ENCODE results near the gene ARHGEF12.

Gene ARHGEF12

GRCh38 chr11:120484722-120485121 lies 148.5 kb downstream of the ARHGEF12 start:
- Histone ChIP-seq H3K4me2 (no peak overlapping the region), H3K27me3 (ENCODE audit: insufficient read depth, low read depth) (no peaks in the 10 kb centered on the region), H3K36me3 (ENCODE audit: insufficient read depth) (no peaks in the 10 kb centered on the region)

DNA sequence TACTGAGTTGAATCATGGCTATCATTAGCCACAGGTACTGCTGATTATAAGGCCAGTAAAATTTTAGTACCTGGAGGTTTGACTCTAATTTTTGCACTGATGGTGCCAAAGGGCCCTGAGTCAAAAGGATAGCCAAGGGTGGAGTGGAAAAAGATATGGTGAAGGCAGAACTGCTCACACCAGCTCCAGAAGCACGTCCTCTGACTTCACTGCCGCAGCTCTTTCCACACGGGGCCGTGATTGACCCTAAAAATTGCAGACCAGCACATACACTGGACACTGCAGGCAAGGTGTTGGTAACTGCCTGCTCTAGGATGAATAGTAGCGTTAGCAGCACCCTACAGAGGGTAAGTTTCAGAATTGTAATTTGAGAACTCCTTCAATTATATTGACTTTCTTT lies 149.9 kb downstream of the ARHGEF12 start:
- Histone ChIP-seq H3K4me2 (no peak overlapping the region), H3K27me3 (ENCODE audit: insufficient read depth, low read depth) (no peaks in the 10 kb centered on the region)
- TF ChIP-seq CTCF (conservative IDR thresholded peaks at IDR 0.05; ENCODE audit: low read depth, low read length), result no peak

More at GRCh38 chr11:120484722-120485121, 148.5 kb downstream of the ARHGEF12 start:
- Histone ChIP-seq H3K4me3 (IDR thresholded peaks at IDR 0.05; ENCODE audit: insufficient read depth, low read depth, low read length) (no peak overlapping the region), H4K20me1 (ENCODE audit: insufficient read depth) (no peaks in the 10 kb centered on the region), H3K9ac (no peak overlapping the region), H3K79me2 (ENCODE audit: insufficient read depth, low read depth) (no peaks in the 10 kb centered on the region), H3K27ac (no peak overlapping the region), H2AFZ (ENCODE audit: low read depth) (no peak overlapping the region), H3K4me1 (ENCODE audit: low read depth, poor library complexity, severe bottlenecking) (no peaks in the 10 kb centered on the region)
- no peak for TF ChIP-seq CTCF (conservative IDR thresholded peaks at IDR 0.05; ENCODE audit: low read depth, low read length)

DNA sequence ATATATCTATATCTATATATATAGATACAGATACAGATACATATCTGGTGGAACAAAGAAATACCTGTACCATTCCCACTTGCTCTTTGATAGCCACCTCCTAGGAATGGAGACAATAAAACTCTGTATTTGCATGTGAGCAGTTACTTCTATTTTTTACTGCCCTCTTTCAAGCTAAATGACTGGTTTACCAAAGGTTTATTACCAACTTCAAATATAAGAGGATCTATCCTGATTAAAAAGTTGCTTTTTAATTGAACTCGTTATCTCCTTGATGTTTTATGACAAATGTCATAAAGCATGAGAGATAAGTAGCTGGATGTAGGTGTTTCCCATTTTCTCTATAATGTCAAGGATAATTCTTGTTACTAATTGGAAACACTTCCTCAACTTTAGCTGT lies 153.6 kb downstream of the ARHGEF12 start:
- peaks cover 10% of the 10 kb centered on the region for H3K4me1 ChIP-seq (ENCODE audit: low read depth, poor library complexity, severe bottlenecking)
- H3K9ac ChIP-seq, result no peak overlapping the region
- H2AFZ ChIP-seq (ENCODE audit: low read depth), result no peak overlapping the region
- no peaks in the 10 kb centered on the region for H4K20me1 ChIP-seq (ENCODE audit: insufficient read depth)
- H3K27me3 ChIP-seq (ENCODE audit: insufficient read depth, low read depth), result no peaks in the 10 kb centered on the region
- no peak overlapping the region for H3K27ac ChIP-seq
- no peaks in the 10 kb centered on the region for H3K36me3 ChIP-seq (ENCODE audit: insufficient read depth)
- H3K4me2 ChIP-seq, result no peak overlapping the region
- no peak overlapping the region for H3K4me3 ChIP-seq (IDR thresholded peaks at IDR 0.05; ENCODE audit: insufficient read depth, low read depth, low read length)
- no peaks in the 10 kb centered on the region for H3K79me2 ChIP-seq (ENCODE audit: insufficient read depth, low read depth)
- TF ChIP-seq CTCF (conservative IDR thresholded peaks at IDR 0.05; ENCODE audit: low read depth, low read length), result no peak

More for the DNA sequence above, 149.9 kb downstream of the ARHGEF12 start:
- Histone ChIP-seq H3K4me1 (ENCODE audit: low read depth, poor library complexity, severe bottlenecking) (no peaks in the 10 kb centered on the region), H2AFZ (ENCODE audit: low read depth) (no peak overlapping the region), H3K36me3 (ENCODE audit: insufficient read depth) (no peaks in the 10 kb centered on the region), H3K4me3 (IDR thresholded peaks at IDR 0.05; ENCODE audit: insufficient read depth, low read depth, low read length) (no peak overlapping the region), H4K20me1 (ENCODE audit: insufficient read depth) (no peaks in the 10 kb centered on the region), H3K27ac (no peak overlapping the region), H3K9ac (no peak overlapping the region), H3K79me2 (ENCODE audit: insufficient read depth, low read depth) (no peaks in the 10 kb centered on the region)

DNA sequence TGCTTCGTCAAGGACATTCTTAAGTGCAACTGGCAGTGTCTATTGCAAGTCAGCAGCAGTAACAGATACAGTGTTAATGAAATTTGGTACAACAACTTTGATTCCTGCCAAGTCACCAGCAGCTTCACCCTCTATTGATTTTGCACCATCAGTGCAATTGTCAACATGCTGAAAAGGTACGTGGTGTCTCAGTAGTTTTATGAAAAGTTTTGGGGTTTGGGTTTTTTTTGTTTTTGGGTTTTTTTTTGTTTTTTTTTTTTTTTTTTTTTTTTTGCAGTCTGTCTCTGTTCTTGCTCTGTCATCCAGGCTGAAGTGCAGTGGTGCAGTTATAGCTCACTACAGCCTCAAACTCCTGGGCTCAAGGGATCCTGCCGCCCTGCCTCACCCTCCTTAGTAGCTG lies 156.3 kb downstream of the ARHGEF12 start:
- Histone ChIP-seq H4K20me1 (ENCODE audit: insufficient read depth) (no peaks in the 10 kb centered on the region), H3K36me3 (ENCODE audit: insufficient read depth) (no peaks in the 10 kb centered on the region), H3K79me2 (ENCODE audit: insufficient read depth, low read depth) (no peaks in the 10 kb centered on the region), H3K9ac (no peak overlapping the region), H3K4me2 (no peak overlapping the region), H3K27ac (no peak overlapping the region), H3K27me3 (ENCODE audit: insufficient read depth, low read depth) (no peaks in the 10 kb centered on the region), H3K4me1 (ENCODE audit: low read depth, poor library complexity, severe bottlenecking) (peaks cover 22% of the 10 kb centered on the region), H3K4me3 (IDR thresholded peaks at IDR 0.05; ENCODE audit: insufficient read depth, low read depth, low read length) (no peak overlapping the region), H2AFZ (ENCODE audit: low read depth) (no peak overlapping the region)
- no peak for TF ChIP-seq CTCF (conservative IDR thresholded peaks at IDR 0.05; ENCODE audit: low read depth, low read length)

All from KMS-11 (cell line).